Endothelial cell of umbilical vein (primary cell): ENCODE data around the gene PML. TPM values are rescaled to one million over a fixed set of nuclear protein-coding genes. Genes with fewer than 3 reads are reported as not detected.

ENCODE experiments used
- BruUV-seq: library from RNA; stranded (reverse); fragments of 400-500 nt; replicated peaks from 2 replicates; lab custom pipeline; 2021; lab: Mats Ljungman, UMichigan
- CTCF ChIA-PET: fragments of 300-600, 350-600 bp; sonication (Branson Sonifier 250); formaldehyde crosslinking; loops from one replicate; lab custom pipeline; 2021; ENCODE audit warnings: antibody characterized with exemption, inconsistent platforms; lab: Charles Lee
- POLR2A ChIA-PET: fragments of 300-600, 350-600 bp; sonication (Branson Sonifier 250); formaldehyde crosslinking; loops from one replicate; lab custom pipeline; 2021; ENCODE audit warnings: antibody characterized with exemption, inconsistent platforms; lab: Charles Lee
- DNase-seq: peaks from one replicate; pipeline ENCODE4 v3.0.0-alpha.2; 2011; ENCODE audit warnings: low read depth, low spot score
- FAIRE-seq: peaks from 2 replicates; lab custom pipeline; 2011; peaks lifted over from hg19 to GRCh38; lab: Jason Lieb, UNC
- H2AFZ ChIP-seq: 2 replicates; pipeline ENCODE4 v1.6.0; 2012; ENCODE audit warnings: low read depth, low read length, control low read depth, inconsistent platforms
- H3K27ac ChIP-seq: 2 replicates; pipeline ENCODE4 v1.5.1; 2011; ENCODE audit warnings: low read depth, mild to moderate bottlenecking, control low read depth, low read length, moderate library complexity; ENCODE audit not compliant: insufficient read depth
- H3K27me3 ChIP-seq, 2 experiments: 2 replicates each; pipeline versions ENCODE4 v1.6.0 to v1.6.1; 2011; ENCODE audit warnings: low read length in 2 of 2, mixed read lengths in 1 of 2; ENCODE audit not compliant: control insufficient read depth in 2 of 2, insufficient read depth in 2 of 2
- H3K36me3 ChIP-seq, 2 experiments: 2 replicates in 1 of 2; 3 replicates in 1 of 2; pipeline ENCODE4 v1.5.1; 2011; ENCODE audit warnings: low read length in 2 of 2, mild to moderate bottlenecking in 1 of 2, moderate library complexity in 1 of 2; ENCODE audit not compliant: control insufficient read depth in 2 of 2, insufficient read depth in 2 of 2; ENCODE audit errors: extremely low read depth in 1 of 2
- H3K4me1 ChIP-seq: 3 replicates; pipeline ENCODE4 v1.5.1; 2011; ENCODE audit warnings: mild to moderate bottlenecking, low read length; ENCODE audit not compliant: control insufficient read depth, insufficient read depth; ENCODE audit errors: extremely low read depth
- H3K4me2 ChIP-seq: 2 replicates; pipeline ENCODE4 v1.6.1; 2011; ENCODE audit warnings: low read length, control low read depth, mixed read lengths; ENCODE audit not compliant: insufficient read depth
- H3K4me3 ChIP-seq, 3 experiments: fragments of 200-600 bp in 1 of 3; sonication (generic), shearing (Covaris generic) in 1 of 3; replicated peaks in 1 of 3; 2 replicates each; pipeline ENCODE4 v1.5.1; 2011 to 2016; ENCODE audit warnings: control low read depth in 3 of 3, low read length in 3 of 3, mild to moderate bottlenecking in 2 of 3, inconsistent platforms in 1 of 3, low read depth in 1 of 3, moderate library complexity in 1 of 3; ENCODE audit not compliant: insufficient read depth in 1 of 3
- H3K79me2 ChIP-seq: 2 replicates; pipeline ENCODE4 v1.6.0; 2012; ENCODE audit warnings: low read length, inconsistent platforms; ENCODE audit not compliant: control insufficient read depth, insufficient read depth
- H3K9ac ChIP-seq: replicated peaks from 2 replicates; pipeline ENCODE3; 2011; ENCODE audit warnings: low read length, control low read depth; ENCODE audit not compliant: insufficient read depth; ENCODE audit errors: extremely low read depth
- H3K9me1 ChIP-seq: replicated peaks from 3 replicates; pipeline ENCODE4 v1.6.0; 2011; ENCODE audit warnings: mild to moderate bottlenecking, low read length; ENCODE audit not compliant: control insufficient read depth, insufficient read depth; ENCODE audit errors: extremely low read depth
- H3K9me3 ChIP-seq: replicated peaks from 2 replicates; pipeline ENCODE4 v1.5.1; 2012; ENCODE audit warnings: low read length, inconsistent platforms; ENCODE audit not compliant: control insufficient read depth, insufficient read depth
- H4K20me1 ChIP-seq: replicated peaks from 2 replicates; pipeline ENCODE3; 2011; ENCODE audit warnings: mild to moderate bottlenecking, low read length; ENCODE audit not compliant: control insufficient read depth, insufficient read depth; ENCODE audit errors: extremely low read depth
- CTCF ChIP-seq, 2 donors: IDR thresholded peaks; 1 replicate in 1 of 2; 2 replicates in 1 of 2; pipeline ENCODE4 v1.5.1; 2011; ENCODE audit warnings: low read length in 2 of 2, mild to moderate bottlenecking in 2 of 2, moderate library complexity in 2 of 2, control low read depth in 1 of 2, inconsistent platforms in 1 of 2, low read depth in 1 of 2; ENCODE audit not compliant: insufficient read depth in 1 of 2; ENCODE audit errors: extremely low read depth in 1 of 2
- EZH2 ChIP-seq: IDR thresholded peaks from 2 replicates; pipeline ENCODE4 v1.6.1; 2012; ENCODE audit warnings: borderline replicate concordance, low read depth, mild to moderate bottlenecking, moderate library complexity, low read length, inconsistent platforms; ENCODE audit not compliant: severe bottlenecking
- FOS ChIP-seq: IDR thresholded peaks from 2 replicates; pipeline ENCODE4 v1.6.1; 2011; ENCODE audit warnings: mild to moderate bottlenecking, low read length, moderate library complexity, borderline replicate concordance; ENCODE audit not compliant: insufficient read depth
- GATA2 ChIP-seq: IDR thresholded peaks from 2 replicates; pipeline ENCODE4 v1.7.0; 2011; ENCODE audit warnings: low read depth, mild to moderate bottlenecking, moderate library complexity, mixed read lengths, low read length; ENCODE audit not compliant: insufficient read length, insufficient read depth
- JUN ChIP-seq: IDR thresholded peaks from 2 replicates; pipeline ENCODE4 v1.6.1; 2011; ENCODE audit warnings: borderline replicate concordance, low read depth; ENCODE audit not compliant: insufficient read length, insufficient read depth
- MAX ChIP-seq: IDR thresholded peaks from 2 replicates; pipeline ENCODE4 v1.6.1; 2011; ENCODE audit not compliant: insufficient read depth, insufficient read length
- MYC ChIP-seq: IDR thresholded peaks from one replicate; pipeline ENCODE4 v1.6.1; 2011; ENCODE audit warnings: mild to moderate bottlenecking, low read depth, low read length
- POLR2A ChIP-seq: IDR thresholded peaks from 2 replicates; pipeline ENCODE4 v1.6.1; 2012; ENCODE audit warnings: low read depth, mild to moderate bottlenecking, control low read depth, low read length
- POLR2AphosphoS5 ChIP-seq: IDR thresholded peaks from 2 replicates; pipeline ENCODE4 v1.6.1; 2012; ENCODE audit warnings: low read depth, mild to moderate bottlenecking, control low read depth, low read length, moderate library complexity; ENCODE audit not compliant: insufficient read depth
- dilution Hi-C: fragments of 300-500 bp; cut with MboI; formaldehyde crosslinking; loops from one replicate; pipeline ENCODE4 v1.15.0; 2019; ENCODE audit warnings: low sequenced_read_pairs; ENCODE audit not compliant: extremely low pct_ligation_motif_present
- intact Hi-C: fragments of 100-400 bp; cut with micrococcal nuclease; formaldehyde crosslinking; loops from one replicate; pipeline ENCODE4 v1.10.0; 2022
- polyA plus RNA-seq, 4 experiments: library from polyadenylated mRNA; depleted of rRNA in 3 of 4; stranded (reverse) in 3 of 4; unstranded in 1 of 4; fragments of >200 nt; gene quantifications; 2 replicates each; pipeline versions ENCODE4 v1.2.1 to v1.2.3, GENCODE V29; 2011 to 2012; ENCODE audit warnings: missing spikeins in 1 of 4
- total RNA-seq: library from RNA; stranded (reverse); gene quantifications from 2 replicates; pipeline ENCODE4 v1.2.3, GENCODE V29; 2021

PML gene
- total and polyA plus RNA-seq, 2 donors (not counting 3 experiments of a cell fraction or from before 2014, with no cell fraction given), result 30.4 to 79.6 TPM

- no peaks in the 10 kb centered on the region for H4K20me1 ChIP-seq
- no peak overlapping the region for H2AFZ ChIP-seq
- H3K9me1 ChIP-seq, result no peaks in the 10 kb centered on the region
- H3K4me1 ChIP-seq, result no peaks in the 10 kb centered on the region
- POLR2A ChIA-PET, result no interaction called here
- FAIRE-seq, result no peak
- H3K27ac ChIP-seq, result no peak overlapping the region
- H3K9ac ChIP-seq, result no peak overlapping the region
- DNase-seq, result no peak
- dilution Hi-C loops, result no loop called here
- H3K9me3 ChIP-seq, result no peaks in the 10 kb centered on the region
- H3K27me3 ChIP-seq, result peaks cover 0 to 4% of the 10 kb centered on the region in 2 experiments
- H3K4me2 ChIP-seq, result no peak overlapping the region
- CTCF ChIA-PET, result interaction anchor here (1.2 to 15.1 kb wide), 3 partner anchors 10 to 77 kb away, joined by 3 to 651 read pairs (median 13); no protein-coding TSS in a partner anchor
- intact Hi-C loops, result no loop called here
- no peaks in the 10 kb centered on the region for H3K36me3 ChIP-seq
- H3K4me3 ChIP-seq, result no peak overlapping the region
- H3K79me2 ChIP-seq, result no peaks in the 10 kb centered on the region
- TF ChIP-seq EZH2 (no peak), FOS (no peak), POLR2AphosphoS5 (no peak), MAX (no peak), POLR2A (no peak), MYC (no peak), JUN (no peak), GATA2 (no peak), CTCF (IDR thresholded peaks at IDR 0.05; ENCODE audit: extremely low read depth in 1 of 2, insufficient read depth in 1 of 2, low read depth in 1 of 2, low read length in 2 of 2) (no peak)
- BruUV-seq, result no TSS peak
Observed at GRCh38 chr15:74046275-74046674, 51.8 kb downstream of the PML start.
